HG03521 (cell line): Measurements from ENCODE around the gene CERS1.

Experiments used
- ATAC-seq: cut with Tn5 transposase; IDR thresholded peaks from one replicate; pipeline ENCODE4 v1.9.1; 2021; ENCODE audit warnings: mild to moderate bottlenecking, moderate library complexity; ENCODE audit not compliant: unreplicated experiment

Gene CERS1

GRCh38 chr19:18876865-18877264 lies 19.1 kb downstream of the CERS1 start:
- ATAC-seq = no peak

GRCh38 chr19:18875726-18876125 lies 20.2 kb downstream of the CERS1 start:
- ATAC-seq = no peak

- ATAC-seq = no peak
Observed at GRCh38 chr19:18871543-18871942, 24.4 kb downstream of the CERS1 start.

GRCh38 chr19:18870531-18871172 lies 25.3 kb downstream of the CERS1 start:
- ATAC-seq = no peak

GRCh38 chr19:18869781-18870530 lies 26.0 kb downstream of the CERS1 start:
- ATAC-seq = no peak

- no peak for ATAC-seq
Observed at GRCh38 chr19:18869023-18869618, 26.8 kb downstream of the CERS1 start.

- ATAC-seq = no peak
Observed at GRCh38 chr19:18868380-18869022, 27.5 kb downstream of the CERS1 start.

GRCh38 chr19:18867751-18868150 lies 28.2 kb downstream of the CERS1 start:
- ATAC-seq = no peak

GRCh38 chr19:18867199-18867598 lies 28.8 kb downstream of the CERS1 start:
- ATAC-seq = no peak

- no peak for ATAC-seq
Observed at GRCh38 chr19:18866800-18867123, 29.2 kb downstream of the CERS1 start.

- ATAC-seq = no peak
Observed at GRCh38 chr19:18865973-18866799, 29.8 kb downstream of the CERS1 start.

- no peak for ATAC-seq
Observed at GRCh38 chr19:18865106-18865972, 30.6 kb downstream of the CERS1 start.

GRCh38 chr19:18863843-18864362 lies 32.1 kb downstream of the CERS1 start:
- ATAC-seq = no peak

GRCh38 chr19:18862976-18863842 lies 32.7 kb downstream of the CERS1 start:
- no peak for ATAC-seq

GRCh38 chr19:18861917-18862316 lies 34.0 kb downstream of the CERS1 start:
- ATAC-seq = no peak

GRCh38 chr19:18861235-18861634 lies 34.7 kb downstream of the CERS1 start:
- no peak for ATAC-seq

GRCh38 chr19:18860725-18861124 lies 35.2 kb downstream of the CERS1 start:
- ATAC-seq = no peak

GRCh38 chr19:18860302-18860700 lies 35.7 kb downstream of the CERS1 start:
- ATAC-seq = no peak
